Peyer's patch (tissue), 4 donors: Measurements from ENCODE around the gene BABAM1. TPM values are rescaled to one million over a fixed set of nuclear protein-coding genes. Genes with fewer than 3 reads are reported as not detected.
A peak's percentile ranks its signal among the peaks of the same experiment; 100 is the strongest.

Experiments
- DNase-seq, 3 donors: peaks; one replicate each; pipeline ENCODE4 v3.0.0-alpha.2; 2017 to 2019
- H3K27ac ChIP-seq, 4 donors: fragments of 200-600 bp; sonication (generic); one replicate each; pipeline ENCODE4 v1.5.1; 2016 to 2019
- H3K27me3 ChIP-seq, 2 donors: fragments of 200-600 bp; sonication (generic); one replicate each; pipeline ENCODE4 v1.5.1; 2019
- H3K36me3 ChIP-seq, 3 donors: fragments of 200-600 bp; sonication (generic); one replicate each; pipeline ENCODE4 v1.5.1; 2016 to 2019
- H3K4me1 ChIP-seq, 4 donors: fragments of 200-600 bp; sonication (generic); one replicate each; pipeline ENCODE4 v1.5.1; 2016 to 2019
- H3K4me3 ChIP-seq, 4 donors: fragments of 200-600 bp; sonication (generic); 1 replicate in 3 of 4; 2 replicates in 1 of 4; pipeline ENCODE4 v1.5.1; 2016 to 2019; ENCODE audit warnings: mild to moderate bottlenecking in 1 of 4
- H3K9me3 ChIP-seq, 4 donors: fragments of 200-600 bp; sonication (generic); one replicate each; pipeline ENCODE4 v1.5.1; 2016 to 2019; ENCODE audit warnings: mild to moderate bottlenecking in 1 of 4
- POLR2A ChIP-seq, 2 donors: fragments of 450-650 bp; IDR thresholded peaks; one replicate each; pipeline ENCODE4 v1.5.1; 2017; ENCODE audit warnings: antibody characterized with exemption in 2 of 2, mild to moderate bottlenecking in 2 of 2, moderate library complexity in 2 of 2
- total RNA-seq, 4 donors: library from RNA; depleted of rRNA; stranded (reverse); fragments of >200 nt; gene quantifications; one replicate each; pipeline ENCODE4 v1.1.0, GENCODE V29; 2016
- TF ChIP-seq, protein P1 (sequence below), 6 experiments: fragments of 450-650 bp in 4 of 6; fragments of 200-600 bp in 2 of 6; sonication (generic) in 1 of 6; IDR thresholded peaks; one replicate each; pipeline ENCODE4 v1.5.1; 2017 to 2019; ENCODE audit warnings: antibody characterized with exemption in 6 of 6, mild to moderate bottlenecking in 3 of 6, moderate library complexity in 1 of 6

Gene BABAM1
- total RNA-seq, 4 donors from 2014 or later = 51.8 to 174 (median 59.2) TPM

DNA sequence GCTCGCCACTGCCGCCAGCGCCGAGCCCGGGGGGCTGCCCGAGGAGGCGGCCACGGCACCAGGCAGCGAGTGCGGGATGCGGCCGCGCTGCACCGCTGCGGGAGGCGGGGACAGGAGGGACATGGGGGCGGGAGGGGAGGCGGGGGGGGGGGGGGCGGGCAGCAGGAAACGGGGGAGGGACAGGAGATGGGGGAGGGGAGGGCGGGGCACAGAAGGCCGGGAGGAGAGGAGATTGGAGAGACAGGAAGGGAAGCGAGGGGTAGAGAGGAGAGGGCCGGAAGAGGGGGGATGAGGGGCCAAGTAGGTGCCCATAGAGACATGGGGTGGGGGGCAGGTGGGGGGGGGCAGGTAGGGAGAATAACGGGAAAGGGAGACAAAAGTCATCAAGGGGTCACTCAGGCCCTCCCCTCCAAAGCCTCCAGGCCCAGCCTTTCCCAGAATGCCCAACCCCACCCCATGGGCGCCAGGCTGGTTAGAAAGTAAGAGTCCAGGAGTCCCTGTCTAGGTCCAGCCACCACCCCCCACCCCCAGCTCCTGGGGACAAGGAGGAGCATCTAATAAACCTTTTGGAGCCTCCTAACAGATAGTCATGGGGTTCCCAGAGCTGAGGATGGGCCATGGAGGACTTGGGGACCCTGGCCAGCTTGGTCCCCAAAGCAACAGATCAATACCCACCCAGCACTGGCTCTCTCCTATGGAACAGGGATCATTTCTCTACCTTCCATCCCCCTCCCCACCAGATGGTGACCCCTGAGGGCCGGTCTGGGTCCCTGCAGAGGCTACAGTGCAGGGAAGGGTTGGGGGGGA lies 31.1 kb upstream of the BABAM1 start:
- no peaks in the 10 kb centered on the region for H3K9me3 ChIP-seq
- DNase-seq = peak in 1 of 3 donors; percentile 63
- peak overlapping the region; percentile 47 to 80 (median 73) for H3K27ac ChIP-seq
- no peaks in the 10 kb centered on the region for H3K27me3 ChIP-seq
- peaks cover 3 to 57% (median 12%) of the 10 kb centered on the region in 4 donors for H3K4me1 ChIP-seq
- no peak for TF ChIP-seq POLR2A (IDR thresholded peaks at IDR 0.05)
- TF ChIP-seq, protein P1, sequence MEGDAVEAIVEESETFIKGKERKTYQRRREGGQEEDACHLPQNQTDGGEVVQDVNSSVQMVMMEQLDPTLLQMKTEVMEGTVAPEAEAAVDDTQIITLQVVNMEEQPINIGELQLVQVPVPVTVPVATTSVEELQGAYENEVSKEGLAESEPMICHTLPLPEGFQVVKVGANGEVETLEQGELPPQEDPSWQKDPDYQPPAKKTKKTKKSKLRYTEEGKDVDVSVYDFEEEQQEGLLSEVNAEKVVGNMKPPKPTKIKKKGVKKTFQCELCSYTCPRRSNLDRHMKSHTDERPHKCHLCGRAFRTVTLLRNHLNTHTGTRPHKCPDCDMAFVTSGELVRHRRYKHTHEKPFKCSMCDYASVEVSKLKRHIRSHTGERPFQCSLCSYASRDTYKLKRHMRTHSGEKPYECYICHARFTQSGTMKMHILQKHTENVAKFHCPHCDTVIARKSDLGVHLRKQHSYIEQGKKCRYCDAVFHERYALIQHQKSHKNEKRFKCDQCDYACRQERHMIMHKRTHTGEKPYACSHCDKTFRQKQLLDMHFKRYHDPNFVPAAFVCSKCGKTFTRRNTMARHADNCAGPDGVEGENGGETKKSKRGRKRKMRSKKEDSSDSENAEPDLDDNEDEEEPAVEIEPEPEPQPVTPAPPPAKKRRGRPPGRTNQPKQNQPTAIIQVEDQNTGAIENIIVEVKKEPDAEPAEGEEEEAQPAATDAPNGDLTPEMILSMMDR (IDR thresholded peaks at IDR 0.05) = no peak
- H3K4me3 ChIP-seq = peak overlapping the region; percentile 46 to 66 (median 61)
- peaks cover 0 to 44% (median 0%) of the 10 kb centered on the region in 3 donors for H3K36me3 ChIP-seq

DNA sequence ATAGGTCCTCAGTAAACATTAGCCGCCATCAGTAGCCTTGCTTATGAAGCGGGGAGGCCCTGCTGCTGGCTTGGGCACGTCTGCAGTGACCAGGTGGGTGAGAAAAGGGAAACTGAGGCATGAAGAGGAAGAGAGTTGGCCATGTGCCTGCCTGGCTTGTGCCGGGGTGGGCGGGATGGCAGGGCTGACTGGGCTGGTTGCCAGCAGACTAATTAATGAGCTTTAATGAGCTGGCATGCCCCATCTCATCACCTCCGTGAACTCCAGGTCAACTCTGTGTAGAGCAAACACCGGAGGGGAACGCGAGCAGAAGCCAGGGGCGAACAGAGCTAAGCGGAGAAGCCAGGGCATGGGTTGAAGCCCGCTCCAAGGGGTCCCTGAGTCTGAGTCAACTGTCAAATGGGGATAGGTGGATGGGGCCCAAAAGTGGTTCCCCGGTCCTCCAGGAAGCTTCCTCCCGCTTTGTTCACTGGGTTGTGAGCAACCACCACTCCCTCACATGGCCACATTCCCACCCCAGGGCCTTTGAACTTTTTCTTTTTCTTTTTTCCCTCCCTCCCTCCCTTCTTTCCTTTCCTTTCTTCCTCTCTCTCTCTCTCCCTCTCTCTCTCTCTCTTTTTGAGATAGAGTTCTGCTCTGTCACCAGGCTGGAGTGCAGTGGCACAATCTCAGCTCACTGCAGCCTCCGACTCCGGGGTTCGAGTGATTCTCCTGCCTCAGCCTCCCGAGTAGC lies 30.3 kb upstream of the BABAM1 start:
- TF ChIP-seq POLR2A (IDR thresholded peaks at IDR 0.05) = no peak
- TF ChIP-seq, protein P1 (IDR thresholded peaks at IDR 0.05) = no peak
- peaks cover 3 to 65% (median 12%) of the 10 kb centered on the region in 4 donors for H3K4me1 ChIP-seq
- H3K9me3 ChIP-seq = no peaks in the 10 kb centered on the region
- H3K36me3 ChIP-seq = peaks cover 0 to 36% (median 0%) of the 10 kb centered on the region in 3 donors
- H3K4me3 ChIP-seq = no peak overlapping the region
- H3K27ac ChIP-seq = peak overlapping the region in 2 of 4 donors; percentile 35 to 80
- no peak for DNase-seq
- no peaks in the 10 kb centered on the region for H3K27me3 ChIP-seq

DNA sequence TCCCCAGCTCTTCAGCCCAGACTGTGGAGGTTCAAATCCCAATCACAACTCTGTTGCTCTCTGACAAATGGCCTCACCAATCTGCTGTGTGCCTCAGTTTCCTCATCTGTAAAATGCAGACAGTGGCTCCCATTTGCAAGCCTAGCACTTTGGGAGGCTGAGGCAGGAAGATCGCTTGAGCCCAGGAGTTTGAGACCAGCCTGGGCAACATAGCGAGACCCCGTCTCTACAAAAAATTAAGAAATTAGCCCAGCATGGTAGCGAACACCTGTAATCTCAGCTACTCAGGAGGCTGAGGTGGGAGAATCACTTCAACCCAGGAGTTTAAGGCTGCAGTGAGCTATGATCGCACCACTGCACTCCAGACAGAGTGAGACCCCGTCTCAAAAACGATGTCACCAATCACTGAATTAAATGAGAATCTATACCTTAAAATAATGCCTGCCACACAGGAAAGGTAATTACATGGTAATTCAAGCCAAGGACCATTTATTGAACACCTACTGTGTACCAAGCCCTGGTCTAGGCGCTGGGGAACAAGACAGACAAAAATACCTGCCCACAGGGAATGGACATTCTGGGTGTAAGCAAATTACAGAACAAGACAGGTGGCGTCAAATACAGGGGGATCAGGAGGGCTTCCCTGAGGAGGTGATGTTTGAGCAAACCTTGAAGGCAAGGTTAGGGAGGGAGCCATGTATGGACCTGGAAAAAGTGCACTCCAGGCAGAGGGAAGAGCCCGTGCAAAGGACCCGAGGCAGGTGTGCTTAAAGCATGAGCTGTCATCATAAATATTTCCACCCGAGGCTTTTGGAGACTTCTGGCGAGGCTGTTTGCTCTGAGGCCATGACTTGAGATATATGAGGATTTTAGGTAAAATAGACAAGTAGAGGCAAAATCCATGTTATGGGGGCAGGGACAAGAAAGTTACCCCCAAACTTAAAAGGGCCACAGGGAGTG lies 29.2 kb upstream of the BABAM1 start:
- no peak overlapping the region for H3K27ac ChIP-seq
- TF ChIP-seq, protein P1 (IDR thresholded peaks at IDR 0.05) = no peak
- no peak for TF ChIP-seq POLR2A (IDR thresholded peaks at IDR 0.05)
- no peak overlapping the region for H3K4me3 ChIP-seq
- no peaks in the 10 kb centered on the region for H3K27me3 ChIP-seq
- peaks cover 3 to 76% (median 12%) of the 10 kb centered on the region in 4 donors for H3K4me1 ChIP-seq
- peaks cover 0 to 25% (median 0%) of the 10 kb centered on the region in 3 donors for H3K36me3 ChIP-seq
- no peak for DNase-seq
- H3K9me3 ChIP-seq = no peaks in the 10 kb centered on the region

- Histone ChIP-seq H3K27me3 (no peaks in the 10 kb centered on the region), H3K9me3 (no peaks in the 10 kb centered on the region), H3K36me3 (peaks cover 0 to 18% (median 0%) of the 10 kb centered on the region in 3 donors), H3K4me1 (peaks cover 2 to 71% (median 8%) of the 10 kb centered on the region in 4 donors), H3K27ac (peak overlapping the region in 3 of 4 donors; percentile 19 to 74 (median 20)), H3K4me3 (peak overlapping the region in 1 of 4 donors; percentile 17)
- TF ChIP-seq, protein P1 (IDR thresholded peaks at IDR 0.05) = no peak
- no peak for TF ChIP-seq POLR2A (IDR thresholded peaks at IDR 0.05)
- no peak for DNase-seq
These were observed 27.0 kb upstream of the BABAM1 start for GRCh38 chr19:17240062-17240752.
